LNCaP clone FGC (cell line): ENCODE measurements around the gene CCDC178.

ENCODE experiments used
- DNase-seq: peaks from one replicate; pipeline ENCODE4 v3.0.0-alpha.2; 2011; ENCODE audit warnings: low read depth
- H3K4me3 ChIP-seq: 2 replicates; pipeline ENCODE4 v1.5.1; 2011; ENCODE audit warnings: mild to moderate bottlenecking, low read depth, low read length, control low read depth
- CTCF ChIP-seq: IDR thresholded peaks from 2 replicates; pipeline ENCODE4 v1.5.1; 2012; ENCODE audit warnings: mild to moderate bottlenecking; ENCODE audit not compliant: control insufficient read depth, insufficient read depth; ENCODE audit errors: extremely low read depth

The CCDC178 gene

GRCh38 chr18:32934201-32934600 is 506.3 kb downstream of the CCDC178 start:
- no peak for DNase-seq
- H3K4me3 ChIP-seq, result no peak overlapping the region
- TF ChIP-seq CTCF, result no peak

GRCh38 chr18:32930695-32931301 is 509.7 kb downstream of the CCDC178 start:
- DNase-seq, result peak; percentile 13
- peak; percentile 67 for TF ChIP-seq CTCF
- H3K4me3 ChIP-seq, result no peak overlapping the region

GRCh38 chr18:32929213-32929612 is 511.3 kb downstream of the CCDC178 start:
- no peak overlapping the region for H3K4me3 ChIP-seq
- no peak for TF ChIP-seq CTCF
- DNase-seq, result no peak

GRCh38 chr18:32922951-32923430 is 517.5 kb downstream of the CCDC178 start:
- no peak for DNase-seq
- no peak for TF ChIP-seq CTCF
- H3K4me3 ChIP-seq, result no peak overlapping the region

GRCh38 chr18:32920796-32921787 is 519.4 kb downstream of the CCDC178 start:
- no peak for DNase-seq
- no peak for TF ChIP-seq CTCF
- H3K4me3 ChIP-seq, result no peak overlapping the region

GRCh38 chr18:32919799-32920198 is 520.7 kb downstream of the CCDC178 start:
- peak; percentile 68 for TF ChIP-seq CTCF
- no peak overlapping the region for H3K4me3 ChIP-seq
- peak; percentile 8 for DNase-seq
